HCT116 (cell line): ENCODE measurements around the gene GPR31. TPM values are rescaled to one million over a fixed set of nuclear protein-coding genes. Genes with fewer than 3 reads are reported as not detected.

Experiments
- ATAC-seq: fragments of 200-7000 bp; cut with Tn5 transposase; 2 replicates; pipeline ENCODE4 v1.9.1; 2020; ENCODE audit warnings: mild to moderate bottlenecking, moderate library complexity
- BruUV-seq: library from RNA; stranded (reverse); fragments of 400-500 nt; replicated peaks from 2 replicates; lab custom pipeline; 2021; lab: Mats Ljungman, UMichigan
- CTCF ChIA-PET: fragments of 300-600 bp; sonication (Branson Sonifier 250); formaldehyde crosslinking; loops from one replicate; lab custom pipeline; 2021; ENCODE audit warnings: antibody characterized with exemption; lab: Charles Lee
- POLR2A ChIA-PET: fragments of 300-600, 350-600 bp; sonication (Branson Sonifier 250); formaldehyde crosslinking; loops from one replicate; lab custom pipeline; 2021; ENCODE audit warnings: antibody characterized with exemption; lab: Charles Lee
- RAD21 ChIA-PET, 2 experiments: fragments of 300-600 bp; sonication (Branson Sonifier 250); formaldehyde crosslinking; loops; one replicate each; lab custom pipeline; 2023; ENCODE audit warnings: low total read pairs in 2 of 2; ENCODE audit not compliant: uncharacterized antibody in 2 of 2, unreplicated experiment in 2 of 2, low non-redundant PET in 1 of 2; lab: Charles Lee
- DNase-seq: peaks from one replicate; pipeline ENCODE4 v3.0.0-alpha.2; 2010; ENCODE audit warnings: low read depth, low spot score
- H2AFZ ChIP-seq: fragments of 200-600 bp; shearing (Covaris generic), sonication (generic); 2 replicates; pipeline ENCODE4 v1.6.1; 2017; ENCODE audit warnings: low read depth, mixed run types, mixed read lengths, antibody characterized with exemption, low read length; ENCODE audit not compliant: poor library complexity, severe bottlenecking
- H3K27ac ChIP-seq: 2 replicates; pipeline ENCODE4 v1.5.1; 2012; ENCODE audit warnings: low read depth, low read length
- H3K27me3 ChIP-seq: fragments of 200-600 bp; sonication (generic); 2 replicates; pipeline ENCODE4 v1.6.1; 2016; ENCODE audit warnings: mixed run types, low read length, mixed read lengths; ENCODE audit not compliant: insufficient read depth
- H3K36me3 ChIP-seq, 2 experiments: fragments of 200-500 bp in 1 of 2; fragments of 200-600 bp in 1 of 2; sonication (Bioruptor generic) in 1 of 2; sonication (generic) in 1 of 2; 2 replicates each; pipeline versions ENCODE4 v1.5.1 to v1.6.1; 2014 to 2016; ENCODE audit warnings: low read length in 2 of 2, inconsistent platforms in 1 of 2, mixed read lengths in 1 of 2, mixed run types in 1 of 2; ENCODE audit not compliant: insufficient read depth in 2 of 2, control insufficient read depth in 1 of 2
- H3K4me1 ChIP-seq, 2 experiments: fragments of 200-600 bp in 1 of 2; sonication (generic) in 1 of 2; 2 replicates each; pipeline versions ENCODE4 v1.5.1 to v1.6.1; 2012 to 2017; ENCODE audit warnings: low read length in 2 of 2, inconsistent platforms in 1 of 2, mild to moderate bottlenecking in 1 of 2, mixed read lengths in 1 of 2, mixed run types in 1 of 2, moderate library complexity in 1 of 2; ENCODE audit not compliant: insufficient read depth in 2 of 2, control insufficient read depth in 1 of 2
- H3K4me2 ChIP-seq: fragments of 200-600 bp; sonication (generic); 2 replicates; pipeline ENCODE4 v1.6.1; 2017; ENCODE audit warnings: mixed run types, low read length, mixed read lengths
- H3K4me3 ChIP-seq, 2 experiments: fragments of 200-600 bp in 1 of 2; sonication (generic) in 1 of 2; replicated peaks in 1 of 2; 2 replicates each; pipeline ENCODE4 v1.5.1; 2011 to 2016; ENCODE audit warnings: low read length in 2 of 2, control low read depth in 1 of 2, low read depth in 1 of 2, mild to moderate bottlenecking in 1 of 2, mixed read lengths in 1 of 2, mixed run types in 1 of 2
- H3K79me2 ChIP-seq: fragments of 200-600 bp; sonication (generic); 2 replicates; pipeline ENCODE4 v1.6.1; 2017; ENCODE audit warnings: mild to moderate bottlenecking, mixed run types, low read length, moderate library complexity, mixed read lengths; ENCODE audit not compliant: insufficient read depth
- H3K9ac ChIP-seq: fragments of 200-600 bp; sonication (generic); 2 replicates; pipeline ENCODE4 v1.6.1; 2016; ENCODE audit warnings: low read length, mixed read lengths
- H3K9me2 ChIP-seq: fragments of 200-600 bp; sonication (generic), shearing (Covaris generic); 2 replicates; pipeline ENCODE4 v1.6.1; 2017; ENCODE audit warnings: mixed run types, mild to moderate bottlenecking, moderate library complexity; ENCODE audit not compliant: insufficient read depth
- H3K9me3 ChIP-seq, 2 experiments: fragments of 200-500 bp in 1 of 2; fragments of 200-600 bp in 1 of 2; sonication (Bioruptor generic) in 1 of 2; sonication (generic) in 1 of 2; 2 replicates each; pipeline ENCODE4 v1.6.1; 2014 to 2017; ENCODE audit warnings: low read length in 2 of 2, mixed read lengths in 2 of 2, inconsistent platforms in 1 of 2, low read depth in 1 of 2, mild to moderate bottlenecking in 1 of 2, mixed run types in 1 of 2, moderate library complexity in 1 of 2; ENCODE audit not compliant: control insufficient read depth in 1 of 2, insufficient read depth in 1 of 2
- H4K20me1 ChIP-seq: fragments of 200-600 bp; sonication (generic), shearing (Covaris generic); 2 replicates; pipeline ENCODE4 v1.6.1; 2017; ENCODE audit warnings: mixed run types, mild to moderate bottlenecking, moderate library complexity; ENCODE audit not compliant: insufficient read depth
- ATF3 ChIP-seq: IDR thresholded peaks from 2 replicates; pipeline ENCODE4 v1.6.1; 2012
- CBX3 ChIP-seq: IDR thresholded peaks from 2 replicates; pipeline ENCODE4 v1.6.1; 2012; ENCODE audit warnings: low read depth
- CEBPB ChIP-seq: IDR thresholded peaks from 2 replicates; pipeline ENCODE4 v1.6.1; 2012; ENCODE audit warnings: low read depth
- ELF1 ChIP-seq: IDR thresholded peaks from 2 replicates; pipeline ENCODE4 v1.6.1; 2012; ENCODE audit warnings: low read depth, borderline replicate concordance
- EZH2phosphoT487 ChIP-seq: fragments of 200-600 bp; IDR thresholded peaks from 2 replicates; pipeline ENCODE4 v1.6.1; 2018; ENCODE audit warnings: antibody characterized with exemption, borderline replicate concordance
- FOSL1 ChIP-seq: IDR thresholded peaks from 2 replicates; pipeline ENCODE4 v1.6.1; 2012; ENCODE audit warnings: low read depth
- MAX ChIP-seq: IDR thresholded peaks from 2 replicates; pipeline ENCODE4 v1.6.1; 2012
- POLR2A ChIP-seq: IDR thresholded peaks from 2 replicates; pipeline ENCODE4 v1.7.0; 2011; ENCODE audit warnings: borderline replicate concordance; ENCODE audit not compliant: insufficient read depth, insufficient read length; ENCODE audit errors: extremely low read depth
- RAD21 ChIP-seq: IDR thresholded peaks from 2 replicates; pipeline ENCODE4 v1.6.1; 2012; ENCODE audit warnings: low read depth, mild to moderate bottlenecking
- SIN3A ChIP-seq: IDR thresholded peaks from 2 replicates; pipeline ENCODE4 v1.6.1; 2012; ENCODE audit warnings: low read depth
- SP1 ChIP-seq: IDR thresholded peaks from 2 replicates; pipeline ENCODE4 v1.6.1; 2012; ENCODE audit warnings: low read depth
- SRF ChIP-seq: IDR thresholded peaks from 2 replicates; pipeline ENCODE4 v1.6.1; 2012; ENCODE audit warnings: low read depth
- TCF7L2 ChIP-seq: IDR thresholded peaks from 2 replicates; pipeline ENCODE4 v1.7.0; 2011; ENCODE audit warnings: borderline replicate concordance, inconsistent platforms; ENCODE audit not compliant: insufficient read depth, insufficient read length; ENCODE audit errors: extremely low read depth
- YY1 ChIP-seq: IDR thresholded peaks from 2 replicates; pipeline ENCODE4 v1.6.1; 2011; ENCODE audit warnings: low read length, low read depth, moderate library complexity, mild to moderate bottlenecking; ENCODE audit not compliant: insufficient replicate concordance; ENCODE audit errors: extremely low read depth
- ZBTB33 ChIP-seq: IDR thresholded peaks from 2 replicates; pipeline ENCODE4 v1.6.1; 2011; ENCODE audit warnings: mild to moderate bottlenecking, low read length, moderate library complexity; ENCODE audit not compliant: insufficient replicate concordance; ENCODE audit errors: extremely low read depth
- ZFX ChIP-seq: fragments of 450-650 bp; IDR thresholded peaks from 2 replicates; pipeline ENCODE4 v1.6.1; 2017
- intact Hi-C: fragments of 100-400 bp; cut with micrococcal nuclease; formaldehyde crosslinking; loops from 2 replicates; pipeline ENCODE4 v1.10.0; 2022
- total RNA-seq: library from RNA; stranded (reverse); gene quantifications from one replicate; pipeline ENCODE4 v1.2.1, GENCODE V29; 2021; ENCODE audit not compliant: unreplicated experiment

The GPR31 gene
- total RNA-seq, 1 experiment from 2014 or later: not detected

GRCh38 chr6:167146977-167147376, 10.8 kb downstream of the GPR31 start:
- Histone ChIP-seq H3K4me3 (no peak overlapping the region), H3K27me3 (no peaks in the 10 kb centered on the region), H3K9me2 (no peaks in the 10 kb centered on the region), H2AFZ (no peak overlapping the region), H3K36me3 (no peaks in the 10 kb centered on the region)
- POLR2A ChIA-PET: no interaction called here
- DNase-seq: no peak
- no peak for TF ChIP-seq SIN3A
- TF ChIP-seq EZH2phosphoT487: no peak
- no peak for TF ChIP-seq FOSL1
- no peak for TF ChIP-seq CEBPB
- TF ChIP-seq ELF1: no peak
- TF ChIP-seq ZFX: no peak
- no peak for TF ChIP-seq POLR2A
- no peak for TF ChIP-seq ATF3
- TF ChIP-seq, all 23 proteins: peak for 0
- Histone ChIP-seq H3K9ac (no peak overlapping the region), H3K79me2 (no peaks in the 10 kb centered on the region), H3K27ac (no peak overlapping the region), H3K4me1 (no peaks in the 10 kb centered on the region), H3K9me3 (no peaks in the 10 kb centered on the region), H4K20me1 (no peaks in the 10 kb centered on the region), H3K4me2 (no peak overlapping the region)
- no TSS peak for BruUV-seq
- intact Hi-C loops: no loop called here
- ChIA-PET RAD21 (no interaction called here), CTCF (no interaction called here)
- no peak for ATAC-seq

- CTCF ChIA-PET: no interaction called here
- no peak overlapping the region for H3K27ac ChIP-seq
- 0 out of 2 replicates have a peak, but pooled peaks cover 5% of the 10 kb centered on the region for H3K27me3 ChIP-seq
- no peaks in the 10 kb centered on the region for H3K4me1 ChIP-seq
- no peak overlapping the region for H2AFZ ChIP-seq
- DNase-seq (no peak), ATAC-seq (no peak)
- no peaks in the 10 kb centered on the region for H3K79me2 ChIP-seq
- H3K36me3 ChIP-seq: no peaks in the 10 kb centered on the region
- no peak overlapping the region for H3K4me3 ChIP-seq
- H3K9me2 ChIP-seq: no peaks in the 10 kb centered on the region
- POLR2A ChIA-PET: no interaction called here
- intact Hi-C loops: no loop called here
- BruUV-seq: no TSS peak
- no peaks in the 10 kb centered on the region for H3K9me3 ChIP-seq
- no peak overlapping the region for H3K9ac ChIP-seq
- no peaks in the 10 kb centered on the region for H4K20me1 ChIP-seq
- RAD21 ChIA-PET: no interaction called here
- H3K4me2 ChIP-seq: no peak overlapping the region
- TF ChIP-seq ZBTB33: no peak
- TF ChIP-seq CBX3: no peak
- no peak for TF ChIP-seq YY1
- TF ChIP-seq TCF7L2: no peak
- no peak for TF ChIP-seq SP1
- no peak for TF ChIP-seq POLR2A
- no peak for TF ChIP-seq EZH2phosphoT487
- no peak for TF ChIP-seq ATF3
- TF ChIP-seq SRF: no peak
- TF ChIP-seq MAX: no peak
- no peak for TF ChIP-seq RAD21
- no peak for TF ChIP-seq ZFX
Measured at GRCh38 chr6:167146135-167146534, 11.6 kb downstream of the GPR31 start.
